HG03064 (cell line): ENCODE results near the gene SPTLC2.

ENCODE experiments used
- ATAC-seq: cut with Tn5 transposase; IDR thresholded peaks from one replicate; pipeline ENCODE4 v1.9.1; 2021; ENCODE audit warnings: low read depth; ENCODE audit not compliant: unreplicated experiment

Gene SPTLC2

DNA sequence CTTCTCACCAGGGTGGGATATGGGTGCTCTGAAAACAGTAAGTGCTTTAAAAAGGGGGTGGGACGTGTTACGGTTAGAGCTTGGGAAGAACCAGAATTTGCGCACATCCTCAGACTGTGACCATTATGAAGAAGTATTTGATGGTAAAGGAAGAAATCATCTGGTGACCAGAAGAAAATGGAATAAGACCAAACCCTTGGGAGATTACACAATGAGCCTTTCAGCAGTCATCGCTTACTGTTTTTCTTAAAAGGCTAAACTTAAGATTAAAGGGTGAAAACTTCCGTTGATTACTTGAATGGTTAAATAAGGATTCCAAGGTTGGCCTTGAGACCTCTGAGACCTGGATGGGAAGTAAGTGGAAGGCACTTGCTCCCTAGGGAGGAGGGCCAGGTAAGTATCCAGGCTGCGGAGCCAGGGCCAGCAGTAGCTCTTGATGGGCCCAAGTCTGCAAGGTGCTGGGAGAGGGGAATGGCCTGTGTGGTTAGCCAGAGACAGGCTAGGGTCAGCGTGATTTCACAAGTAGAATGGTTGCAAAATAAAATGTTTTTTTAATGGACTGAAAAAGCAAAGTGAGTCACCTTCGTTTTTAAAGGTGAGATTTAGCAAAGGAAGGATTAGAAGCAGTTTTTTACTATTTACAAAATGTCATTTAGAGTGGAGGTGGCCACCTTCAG is 104.8 kb downstream of the SPTLC2 start:
- ATAC-seq, result no peak

DNA sequence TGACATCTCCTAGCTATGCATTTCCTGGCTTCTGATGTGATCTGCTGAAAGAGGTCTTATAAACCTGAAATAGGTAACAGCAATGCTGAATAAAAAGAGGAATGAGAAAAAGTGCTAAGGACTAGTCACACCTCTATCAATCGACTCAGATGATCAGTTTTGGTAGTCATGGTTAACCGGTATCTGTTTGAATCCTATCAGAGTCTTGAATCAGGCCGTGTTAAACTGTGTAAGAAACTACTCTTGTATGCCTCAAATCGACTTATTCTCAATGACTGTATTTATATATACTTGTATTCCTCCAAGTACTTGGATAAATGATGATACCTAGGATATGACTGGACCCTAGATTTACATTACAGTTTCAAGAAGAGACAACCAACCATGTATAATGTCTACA is 107.1 kb downstream of the SPTLC2 start:
- no peak for ATAC-seq

GRCh38 chr14:77508876-77509275 is 107.6 kb downstream of the SPTLC2 start:
- ATAC-seq, result no peak

- ATAC-seq, result no peak
Measured at GRCh38 chr14:77508249-77508648, 108.2 kb downstream of the SPTLC2 start.

GRCh38 chr14:77507762-77508161 is 108.7 kb downstream of the SPTLC2 start:
- no peak for ATAC-seq

- ATAC-seq, result no peak
Measured at GRCh38 chr14:77505031-77505430, 111.4 kb downstream of the SPTLC2 start.

DNA sequence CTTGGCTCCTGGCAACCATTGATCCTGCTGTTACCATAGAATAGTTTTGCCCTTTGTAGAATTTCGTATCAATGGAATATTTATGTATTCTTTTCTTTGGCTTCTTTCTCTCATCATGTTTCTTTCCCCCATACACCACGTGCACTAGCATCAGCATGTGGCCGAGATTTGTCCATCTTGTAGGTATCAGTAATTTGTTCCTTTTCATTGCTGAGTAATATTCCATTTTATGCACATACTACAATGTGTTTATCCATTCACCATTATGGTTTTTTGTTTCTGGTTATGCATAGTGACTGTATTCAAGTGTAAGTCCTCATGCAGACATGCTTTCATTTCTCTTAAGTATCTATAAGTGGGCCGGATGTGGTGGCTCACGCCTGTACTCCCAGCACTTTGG is 113.3 kb downstream of the SPTLC2 start:
- no peak for ATAC-seq

DNA sequence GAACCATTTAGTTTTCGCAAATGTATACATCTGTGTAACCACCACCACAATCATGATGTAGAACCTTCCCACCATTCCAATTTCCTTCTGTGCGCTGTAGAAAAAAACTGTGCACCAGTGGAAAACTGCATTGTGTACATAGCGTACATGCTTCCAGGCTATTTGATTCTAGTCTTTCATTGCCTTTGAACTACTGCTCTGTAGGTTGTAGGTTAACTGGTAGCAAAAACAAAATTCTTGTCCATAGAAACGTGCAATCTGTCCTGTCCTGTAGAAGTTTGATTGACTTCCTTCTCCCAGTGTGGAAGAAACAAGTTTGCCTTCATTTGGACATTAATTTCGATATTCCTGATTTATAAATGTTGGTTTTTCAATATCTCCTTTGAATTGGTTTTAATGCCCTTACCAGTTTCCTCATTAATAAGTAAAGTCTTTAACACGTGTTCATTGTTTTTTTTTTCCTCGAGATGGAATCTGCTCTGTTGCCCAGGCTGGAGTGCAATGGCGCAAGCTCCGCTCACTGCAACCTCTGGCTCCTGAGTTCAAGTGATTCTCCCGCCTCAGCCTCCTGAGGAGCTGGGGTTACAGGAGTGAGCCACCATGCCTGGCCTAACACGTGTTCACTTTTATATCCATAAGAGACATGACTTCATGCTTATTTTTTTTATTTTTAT is 114.2 kb downstream of the SPTLC2 start:
- ATAC-seq, result no peak

DNA sequence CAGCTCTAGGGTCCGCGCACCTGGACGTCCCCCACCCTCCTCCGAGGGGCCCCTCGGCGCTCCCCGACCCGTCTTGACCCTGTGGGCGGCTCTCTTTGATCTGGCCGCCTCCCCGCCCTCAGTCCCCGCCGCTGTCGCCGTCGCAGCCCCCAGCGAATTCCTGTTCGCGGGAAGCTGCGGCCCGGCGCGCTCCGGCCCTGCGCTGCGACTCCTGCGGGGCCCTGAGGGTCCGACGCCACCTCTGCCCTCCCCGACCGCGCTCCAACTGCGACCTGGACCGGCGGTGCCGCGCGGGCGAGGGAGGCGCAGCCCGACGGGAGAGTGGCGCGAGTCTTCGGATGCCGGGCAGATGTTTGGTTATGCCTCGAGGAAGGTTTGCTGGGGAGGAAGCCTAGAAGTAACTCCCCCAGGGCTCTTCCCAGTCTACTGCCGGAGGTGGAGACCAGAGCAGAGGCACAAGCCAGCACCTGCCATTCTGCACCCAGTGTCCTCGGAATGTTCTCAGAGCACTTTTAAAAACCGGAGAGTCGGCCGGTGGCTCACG is 117.4 kb downstream of the SPTLC2 start:
- ATAC-seq, result peak; percentile 22

- peak; percentile 67 for ATAC-seq
Measured at GRCh38 chr14:77498120-77498979, 118.1 kb downstream of the SPTLC2 start, which contains the start of gene ISM2. ISM2 (minus strand) TSS chr14:77498816; CDS start chr14:77498793, 23 bp downstream.

GRCh38 chr14:77495334-77495733 is 121.1 kb downstream of the SPTLC2 start:
- no peak for ATAC-seq

- ATAC-seq, result no peak
Measured at GRCh38 chr14:77491056-77491455, 125.4 kb downstream of the SPTLC2 start.

DNA sequence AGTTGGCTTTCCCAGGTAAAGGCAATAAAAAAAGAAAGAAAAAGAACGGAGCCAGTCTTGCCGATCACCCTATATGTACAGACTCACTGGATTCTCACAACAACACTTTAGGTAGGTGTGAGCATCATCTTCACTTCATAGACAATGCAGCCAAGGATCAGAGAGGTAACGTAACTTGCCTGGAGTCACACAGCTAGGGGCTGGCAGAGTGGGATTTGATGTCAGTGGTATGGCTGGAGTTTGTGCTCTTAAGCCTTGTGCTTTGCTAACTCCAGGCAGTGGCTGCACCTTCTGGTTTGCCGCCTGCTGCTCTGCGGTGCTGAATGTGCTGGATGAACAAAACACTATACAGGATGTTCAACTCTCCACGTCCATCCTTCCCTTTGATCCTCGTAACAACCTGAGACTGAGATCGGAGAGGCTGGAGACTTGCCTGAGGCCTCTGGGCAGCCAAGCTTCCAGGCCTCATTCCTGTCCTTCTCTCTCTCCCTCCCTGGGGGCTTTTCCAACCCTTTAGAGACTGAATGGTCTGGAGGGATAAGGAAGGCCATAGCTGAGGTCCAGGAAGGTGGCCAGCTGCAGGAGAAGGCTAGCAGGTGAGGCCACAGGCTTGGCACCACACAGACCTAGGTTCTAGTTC is 126.0 kb downstream of the SPTLC2 start:
- no peak for ATAC-seq

DNA sequence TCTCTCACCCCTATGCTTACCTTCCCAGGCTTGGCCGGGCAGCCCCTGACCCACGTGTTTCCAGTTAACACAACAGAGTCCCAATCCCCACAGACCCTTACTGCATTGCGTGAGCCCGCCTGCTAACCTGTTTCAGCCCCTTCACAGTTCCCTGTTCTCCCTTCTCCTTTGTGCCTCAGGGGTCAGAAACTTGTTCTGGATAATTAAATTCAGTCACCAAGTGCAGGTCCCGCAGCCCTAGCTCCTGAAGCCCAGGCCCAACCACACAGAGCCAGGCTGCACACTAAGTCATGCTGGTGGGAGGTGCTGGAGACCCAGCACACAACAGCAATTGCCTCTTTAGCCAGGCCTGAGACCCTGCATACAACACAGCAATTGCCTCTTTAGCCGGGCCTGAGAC is 127.4 kb downstream of the SPTLC2 start:
- no peak for ATAC-seq

DNA sequence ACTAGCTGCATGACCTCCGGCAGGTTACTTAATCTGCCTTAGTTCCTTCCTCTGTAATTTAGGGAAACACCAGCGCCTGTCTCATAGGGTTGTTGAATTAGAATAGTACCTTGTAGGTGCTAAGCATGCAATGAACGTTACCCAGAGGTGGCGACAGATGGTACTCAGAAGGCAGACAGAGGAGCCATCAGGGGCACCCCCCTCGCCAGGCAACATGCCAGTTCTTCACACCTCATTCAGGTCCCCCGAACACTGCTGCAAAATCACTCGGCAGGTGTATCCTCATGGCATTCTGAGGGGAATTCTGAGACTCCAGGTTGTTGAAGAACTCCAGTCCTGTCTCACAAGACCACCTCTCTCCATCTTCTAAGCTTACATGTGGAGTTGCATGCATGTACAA is 127.9 kb downstream of the SPTLC2 start:
- no peak for ATAC-seq

- ATAC-seq, result no peak
Measured at GRCh38 chr14:77485901-77486678, 130.3 kb downstream of the SPTLC2 start.

- ATAC-seq, result no peak
Measured at GRCh38 chr14:77485256-77485655, 131.2 kb downstream of the SPTLC2 start.

DNA sequence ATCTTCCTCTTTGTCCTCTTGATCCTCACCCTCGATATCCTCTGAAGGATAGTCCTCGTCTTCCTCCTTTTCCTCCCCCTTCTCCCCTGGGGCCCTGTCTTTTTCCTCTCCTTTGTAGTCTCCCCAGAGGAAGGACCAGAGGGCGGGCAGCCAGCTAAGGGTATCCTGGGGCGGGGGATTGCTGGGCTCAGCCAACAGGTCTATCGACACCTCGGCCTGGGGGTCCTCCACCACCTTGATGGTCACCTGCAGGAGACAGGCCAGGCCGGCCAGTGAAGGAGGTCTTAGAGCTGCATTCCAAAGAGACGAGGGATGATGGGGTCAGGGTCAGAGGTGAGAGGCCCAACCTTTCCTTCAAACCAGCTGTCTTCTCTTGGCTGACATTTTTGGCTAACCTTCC is 134.0 kb downstream of the SPTLC2 start:
- no peak for ATAC-seq

GRCh38 chr14:77478796-77479195 is 137.6 kb downstream of the SPTLC2 start:
- no peak for ATAC-seq

DNA sequence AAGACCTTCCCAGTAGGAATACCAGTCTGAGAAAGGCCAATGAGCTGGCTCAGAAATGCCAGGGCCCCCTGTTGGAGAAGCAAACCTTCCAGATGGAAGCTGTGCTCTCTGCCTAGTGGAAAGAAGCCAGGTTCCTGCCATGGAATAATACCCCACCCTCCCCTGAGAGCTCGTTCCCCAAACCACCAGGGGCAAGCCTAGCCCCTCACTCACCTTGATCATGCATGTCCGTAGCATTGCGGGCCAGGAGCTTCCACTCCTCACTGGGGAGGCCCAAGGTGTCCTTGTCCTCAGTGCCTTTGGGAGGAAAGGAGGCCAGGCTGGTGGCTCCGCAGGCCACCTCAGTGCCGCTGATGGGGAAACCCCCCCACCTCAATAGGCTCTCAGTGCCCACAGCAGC is 138.4 kb downstream of the SPTLC2 start:
- no peak for ATAC-seq
